ENCODE results near the gene ELMO2.

Gene ELMO2

GRCh38 chr20:46435146-46435545 is 28.7 kb upstream of the ELMO2 start:
- Histone ChIP-seq H3K4ac (ENCODE audit: low read depth, low read length) (no peak overlapping the region), H2BK5ac (ENCODE audit: low read length) (no peak overlapping the region), H3K36me3 (ENCODE audit: control insufficient read depth, insufficient read depth, low read length) (no peaks in the 10 kb centered on the region), H3K18ac (ENCODE audit: low read length) (no peak overlapping the region), H2BK15ac (replicated peaks; ENCODE audit: low read depth) (no peak overlapping the region), H4K5ac (ENCODE audit: low read length) (no peak overlapping the region), H3K9ac (ENCODE audit: low read length) (no peak overlapping the region), H3K56ac (ENCODE audit: low read length) (no peak overlapping the region), H2BK120ac (ENCODE audit: low read depth, low read length) (no peak overlapping the region), H3K79me2 (ENCODE audit: control insufficient read depth, insufficient read depth, low read length) (no peaks in the 10 kb centered on the region), H3K79me1 (ENCODE audit: low read length) (no peaks in the 10 kb centered on the region), H3K27me3 (ENCODE audit: insufficient read depth, low read length, poor library complexity) (no peaks in the 10 kb centered on the region), H3K23ac (ENCODE audit: low read length) (no peak overlapping the region), H3K27ac (ENCODE audit: low read depth, low read length) (no peak overlapping the region), H3K4me3 (ENCODE audit: low read length) (no peak overlapping the region), H2AK5ac (ENCODE audit: low read length) (no peak overlapping the region), H3K4me2 (ENCODE audit: low read length) (no peak overlapping the region), H4K8ac (ENCODE audit: low read depth, low read length) (no peak overlapping the region), H3K4me1 (ENCODE audit: control insufficient read depth, low read depth, low read length) (no peaks in the 10 kb centered on the region)
- DNase-seq, result no peak
- WGBS (ENCODE audit: extremely low coverage, insufficient coverage, low lambda C conversion rate), result no CpG with 5 or more reads among the region's 6 CpGs

- Histone ChIP-seq H2BK15ac (replicated peaks; ENCODE audit: low read depth) (no peak overlapping the region), H3K36me3 (ENCODE audit: control insufficient read depth, insufficient read depth, low read length) (no peaks in the 10 kb centered on the region), H3K18ac (ENCODE audit: low read length) (no peak overlapping the region), H3K27me3 (ENCODE audit: insufficient read depth, low read length, poor library complexity) (no peaks in the 10 kb centered on the region), H3K79me1 (ENCODE audit: low read length) (no peaks in the 10 kb centered on the region), H2BK5ac (ENCODE audit: low read length) (no peak overlapping the region), H3K56ac (ENCODE audit: low read length) (no peak overlapping the region), H3K9ac (ENCODE audit: low read length) (no peak overlapping the region), H2BK120ac (ENCODE audit: low read depth, low read length) (no peak overlapping the region), H3K4me3 (ENCODE audit: low read length) (no peak overlapping the region), H3K23ac (ENCODE audit: low read length) (no peak overlapping the region), H3K4ac (ENCODE audit: low read depth, low read length) (no peak overlapping the region), H2AK5ac (ENCODE audit: low read length) (no peak overlapping the region), H4K8ac (ENCODE audit: low read depth, low read length) (no peak overlapping the region), H3K79me2 (ENCODE audit: control insufficient read depth, insufficient read depth, low read length) (no peaks in the 10 kb centered on the region), H3K4me2 (ENCODE audit: low read length) (no peak overlapping the region), H3K4me1 (ENCODE audit: control insufficient read depth, low read depth, low read length) (no peaks in the 10 kb centered on the region), H4K5ac (ENCODE audit: low read length) (no peak overlapping the region), H3K27ac (ENCODE audit: low read depth, low read length) (no peak overlapping the region)
- DNase-seq, result no peak
These were observed 28.2 kb upstream of the ELMO2 start for GRCh38 chr20:46434597-46434996.

GRCh38 chr20:46433051-46433450 is 26.6 kb upstream of the ELMO2 start:
- Histone ChIP-seq H3K56ac (ENCODE audit: low read length) (no peak overlapping the region), H3K4me2 (ENCODE audit: low read length) (no peak overlapping the region), H2AK5ac (ENCODE audit: low read length) (no peak overlapping the region), H3K79me1 (ENCODE audit: low read length) (no peaks in the 10 kb centered on the region), H2BK120ac (ENCODE audit: low read depth, low read length) (no peak overlapping the region), H3K27me3 (ENCODE audit: insufficient read depth, low read length, poor library complexity) (no peaks in the 10 kb centered on the region), H3K79me2 (ENCODE audit: control insufficient read depth, insufficient read depth, low read length) (no peaks in the 10 kb centered on the region), H3K27ac (ENCODE audit: low read depth, low read length) (no peak overlapping the region), H2BK15ac (replicated peaks; ENCODE audit: low read depth) (no peak overlapping the region), H2BK5ac (ENCODE audit: low read length) (no peak overlapping the region), H3K4me1 (ENCODE audit: control insufficient read depth, low read depth, low read length) (no peaks in the 10 kb centered on the region), H3K4me3 (ENCODE audit: low read length) (no peak overlapping the region), H3K23ac (ENCODE audit: low read length) (no peak overlapping the region), H3K9ac (ENCODE audit: low read length) (no peak overlapping the region), H3K18ac (ENCODE audit: low read length) (no peak overlapping the region), H4K5ac (ENCODE audit: low read length) (no peak overlapping the region), H4K8ac (ENCODE audit: low read depth, low read length) (no peak overlapping the region), H3K4ac (ENCODE audit: low read depth, low read length) (no peak overlapping the region), H3K36me3 (ENCODE audit: control insufficient read depth, insufficient read depth, low read length) (no peaks in the 10 kb centered on the region)
- DNase-seq, result no peak
- no CpG with 5 or more reads among the region's 8 CpGs for WGBS (ENCODE audit: extremely low coverage, insufficient coverage, low lambda C conversion rate)

GRCh38 chr20:46430921-46431712 is 24.7 kb upstream of the ELMO2 start:
- H2BK5ac ChIP-seq (ENCODE audit: low read length), result no peak overlapping the region
- H3K18ac ChIP-seq (ENCODE audit: low read length), result no peak overlapping the region
- H3K4me1 ChIP-seq (ENCODE audit: control insufficient read depth, low read depth, low read length), result no peaks in the 10 kb centered on the region
- H3K27ac ChIP-seq (ENCODE audit: low read depth, low read length), result no peak overlapping the region
- H2AK5ac ChIP-seq (ENCODE audit: low read length), result no peak overlapping the region
- no peaks in the 10 kb centered on the region for H3K27me3 ChIP-seq (ENCODE audit: insufficient read depth, low read length, poor library complexity)
- no peaks in the 10 kb centered on the region for H3K79me1 ChIP-seq (ENCODE audit: low read length)
- H3K56ac ChIP-seq (ENCODE audit: low read length), result no peak overlapping the region
- no peak overlapping the region for H4K5ac ChIP-seq (ENCODE audit: low read length)
- no peak overlapping the region for H3K4me2 ChIP-seq (ENCODE audit: low read length)
- H3K4me3 ChIP-seq (ENCODE audit: low read length), result no peak overlapping the region
- no peak overlapping the region for H4K8ac ChIP-seq (ENCODE audit: low read depth, low read length)
- H2BK120ac ChIP-seq (ENCODE audit: low read depth, low read length), result no peak overlapping the region
- no peaks in the 10 kb centered on the region for H3K79me2 ChIP-seq (ENCODE audit: control insufficient read depth, insufficient read depth, low read length)
- no peak overlapping the region for H3K23ac ChIP-seq (ENCODE audit: low read length)
- H2BK15ac ChIP-seq (replicated peaks; ENCODE audit: low read depth), result no peak overlapping the region
- H3K9ac ChIP-seq (ENCODE audit: low read length), result no peak overlapping the region
- H3K4ac ChIP-seq (ENCODE audit: low read depth, low read length), result no peak overlapping the region
- H3K36me3 ChIP-seq (ENCODE audit: control insufficient read depth, insufficient read depth, low read length), result no peaks in the 10 kb centered on the region
- WGBS (ENCODE audit: extremely low coverage, insufficient coverage, low lambda C conversion rate), result no CpG with 5 or more reads among the region's 15 CpGs
- no peak for DNase-seq

GRCh38 chr20:46427384-46427783 is 21.0 kb upstream of the ELMO2 start:
- H2AK5ac ChIP-seq (ENCODE audit: low read length), result no peak overlapping the region
- no peak overlapping the region for H2BK120ac ChIP-seq (ENCODE audit: low read depth, low read length)
- no peak for DNase-seq
- no peaks in the 10 kb centered on the region for H3K27me3 ChIP-seq (ENCODE audit: insufficient read depth, low read length, poor library complexity)
- H2BK5ac ChIP-seq (ENCODE audit: low read length), result no peak overlapping the region
- no peak overlapping the region for H3K9ac ChIP-seq (ENCODE audit: low read length)
- no peak overlapping the region for H3K18ac ChIP-seq (ENCODE audit: low read length)
- H3K4me2 ChIP-seq (ENCODE audit: low read length), result no peak overlapping the region
- H3K4me3 ChIP-seq (ENCODE audit: low read length), result no peak overlapping the region
- H3K56ac ChIP-seq (ENCODE audit: low read length), result no peak overlapping the region
- H3K23ac ChIP-seq (ENCODE audit: low read length), result no peak overlapping the region
- H3K79me1 ChIP-seq (ENCODE audit: low read length), result no peaks in the 10 kb centered on the region
- no peak overlapping the region for H3K27ac ChIP-seq (ENCODE audit: low read depth, low read length)
- no peak overlapping the region for H4K8ac ChIP-seq (ENCODE audit: low read depth, low read length)
- H3K4me1 ChIP-seq (ENCODE audit: control insufficient read depth, low read depth, low read length), result peaks cover 8% of the 10 kb centered on the region
- H4K5ac ChIP-seq (ENCODE audit: low read length), result no peak overlapping the region
- no peak overlapping the region for H2BK15ac ChIP-seq (replicated peaks; ENCODE audit: low read depth)
- H3K4ac ChIP-seq (ENCODE audit: low read depth, low read length), result no peak overlapping the region
- H3K79me2 ChIP-seq (ENCODE audit: control insufficient read depth, insufficient read depth, low read length), result no peaks in the 10 kb centered on the region
- no peaks in the 10 kb centered on the region for H3K36me3 ChIP-seq (ENCODE audit: control insufficient read depth, insufficient read depth, low read length)

GRCh38 chr20:46423882-46424482 is 17.6 kb upstream of the ELMO2 start:
- H3K9ac ChIP-seq (ENCODE audit: low read length), result no peak overlapping the region
- H4K5ac ChIP-seq (ENCODE audit: low read length), result no peak overlapping the region
- H3K27ac ChIP-seq (ENCODE audit: low read depth, low read length), result no peak overlapping the region
- no peak overlapping the region for H2BK15ac ChIP-seq (replicated peaks; ENCODE audit: low read depth)
- no CpG with 5 or more reads among the region's 2 CpGs for WGBS (ENCODE audit: extremely low coverage, insufficient coverage, low lambda C conversion rate)
- DNase-seq, result peak; percentile 63
- H3K27me3 ChIP-seq (ENCODE audit: insufficient read depth, low read length, poor library complexity), result no peaks in the 10 kb centered on the region
- no peak overlapping the region for H3K4me2 ChIP-seq (ENCODE audit: low read length)
- no peak overlapping the region for H2AK5ac ChIP-seq (ENCODE audit: low read length)
- H3K23ac ChIP-seq (ENCODE audit: low read length), result no peak overlapping the region
- H4K8ac ChIP-seq (ENCODE audit: low read depth, low read length), result no peak overlapping the region
- no peak overlapping the region for H3K4ac ChIP-seq (ENCODE audit: low read depth, low read length)
- H3K56ac ChIP-seq (ENCODE audit: low read length), result no peak overlapping the region
- H3K36me3 ChIP-seq (ENCODE audit: control insufficient read depth, insufficient read depth, low read length), result no peaks in the 10 kb centered on the region
- H3K4me1 ChIP-seq (ENCODE audit: control insufficient read depth, low read depth, low read length), result peaks cover 8% of the 10 kb centered on the region
- no peaks in the 10 kb centered on the region for H3K79me2 ChIP-seq (ENCODE audit: control insufficient read depth, insufficient read depth, low read length)
- H2BK120ac ChIP-seq (ENCODE audit: low read depth, low read length), result no peak overlapping the region
- no peak overlapping the region for H3K18ac ChIP-seq (ENCODE audit: low read length)
- no peak overlapping the region for H2BK5ac ChIP-seq (ENCODE audit: low read length)
- H3K79me1 ChIP-seq (ENCODE audit: low read length), result no peaks in the 10 kb centered on the region
- H3K4me3 ChIP-seq (ENCODE audit: low read length), result no peak overlapping the region
